ENCODE data around the gene EXOSC1.
"Not testable (repeated sequence)": the region's sequence is repeated elsewhere in the genome, so short reads cannot be mapped to it uniquely, and the experiment has no call there.

EXOSC1 gene

DNA sequence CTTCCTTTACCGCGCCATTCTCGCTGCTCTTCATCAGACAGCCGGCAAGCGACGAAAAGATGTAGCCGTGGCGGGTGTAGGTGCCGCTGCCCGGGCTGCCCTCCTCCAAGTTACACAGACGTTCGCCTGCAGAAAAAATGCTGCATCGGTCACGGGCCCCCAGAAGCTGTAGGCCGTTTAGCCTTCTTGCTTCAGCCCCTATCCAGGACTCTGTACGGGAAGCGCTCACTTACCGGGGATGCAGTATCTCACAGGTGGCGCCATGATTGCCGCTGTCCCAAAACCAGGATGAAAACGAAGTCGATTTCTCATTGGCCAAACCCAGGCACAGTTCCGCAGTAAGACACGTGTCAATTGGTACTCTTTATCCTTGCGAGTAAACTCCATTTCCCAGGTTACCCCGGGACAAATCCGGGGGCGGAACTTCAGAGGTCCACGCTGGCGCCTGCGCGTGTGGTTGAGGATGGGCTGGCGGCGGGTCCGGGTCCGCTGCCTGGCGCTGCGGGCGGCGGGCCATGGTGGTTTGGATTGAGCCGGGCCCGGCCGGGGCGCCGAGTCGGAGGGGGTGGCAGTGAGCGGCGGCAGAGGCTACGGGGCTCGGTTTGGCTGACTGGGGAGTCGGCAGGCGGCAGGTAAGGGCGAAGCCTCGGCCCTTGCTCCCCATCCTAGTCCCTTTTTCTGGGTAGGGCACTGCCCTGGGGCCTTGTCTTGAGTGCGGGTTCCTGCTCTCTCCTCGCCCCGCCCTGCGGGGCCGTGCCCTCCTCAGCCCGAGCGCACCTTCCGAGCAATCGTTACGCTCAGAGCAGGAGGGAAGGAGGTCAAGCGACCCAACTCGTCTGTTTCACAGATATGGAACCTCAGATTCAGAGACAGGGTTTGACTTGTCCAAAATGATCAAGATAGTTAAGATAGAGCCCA lies at the start of gene EXOSC1, which contains the start of gene ZDHHC16:
EXOSC1 (minus strand) TSS at position 285 of the 918 bp plus-strand sequence; CDS start at position 264, 21 bp downstream.
ZDHHC16 (plus strand) TSS at position 454 of the 918 bp plus-strand sequence. CDS start 5,501 bp downstream, outside the sequence.
- DNase-seq = peak; percentile 94

GRCh38 chr10:97494863-97495506 lies 49.2 kb upstream of the EXOSC1 start:
- DNase-seq = no peak

DNA sequence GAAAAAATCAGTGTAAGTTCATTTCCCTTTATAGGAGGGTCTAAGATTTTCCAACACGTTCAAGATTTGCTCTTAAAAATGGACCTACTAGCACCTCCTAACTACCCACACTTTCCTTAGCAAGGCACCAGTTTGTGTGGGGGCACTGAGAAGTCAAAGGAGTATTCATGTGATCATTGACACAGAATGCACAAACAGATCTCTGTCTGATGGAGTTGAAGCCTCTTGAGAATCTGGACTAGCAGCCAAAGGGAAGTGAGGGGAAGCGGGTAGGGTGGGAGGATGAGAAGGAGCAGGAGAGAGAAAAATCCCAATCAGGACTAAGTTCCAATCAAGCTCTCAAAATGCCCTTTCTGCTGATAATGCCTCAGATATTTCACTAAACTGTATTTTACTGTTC lies 48.3 kb upstream of the EXOSC1 start:
- no peak for DNase-seq

- peak; percentile 21 for DNase-seq
Measured at GRCh38 chr10:97490592-97490991, 44.8 kb upstream of the EXOSC1 start.

DNA sequence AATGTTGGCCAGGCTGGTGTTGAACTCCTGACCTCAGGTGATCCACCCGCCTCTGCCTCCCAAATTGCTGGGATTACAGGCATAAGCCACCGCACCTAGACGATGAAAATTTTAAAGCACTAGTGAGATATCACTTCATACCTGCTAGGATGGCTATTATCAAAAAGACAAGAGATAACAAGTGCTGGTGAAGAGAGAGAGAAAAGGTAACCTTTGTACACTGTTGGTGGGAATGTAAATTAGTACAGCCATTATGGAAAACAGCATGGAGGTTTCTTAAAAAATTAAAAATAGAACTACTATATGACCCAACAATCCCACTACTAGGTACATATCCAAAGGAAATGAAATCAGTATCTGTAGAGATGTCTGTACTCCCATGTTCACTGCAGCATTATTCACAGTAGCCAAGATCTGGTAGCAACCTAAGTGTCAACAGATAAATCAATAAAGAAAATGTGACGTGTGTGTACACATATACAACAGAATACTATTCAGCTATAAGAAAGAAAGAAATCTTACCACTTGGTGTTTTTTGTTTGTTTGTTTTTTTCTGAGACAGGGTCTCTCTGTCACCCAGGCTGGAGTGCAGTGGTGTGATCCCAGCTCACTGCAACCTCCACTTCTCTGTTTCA lies 40.0 kb upstream of the EXOSC1 start:
- DNase-seq = no peak

GRCh38 chr10:97483921-97484320 lies 38.1 kb upstream of the EXOSC1 start:
- no peak for DNase-seq

GRCh38 chr10:97483506-97483905 lies 37.7 kb upstream of the EXOSC1 start:
- DNase-seq = no peak

GRCh38 chr10:97482381-97482780 lies 36.6 kb upstream of the EXOSC1 start:
- DNase-seq = no peak

GRCh38 chr10:97481071-97481470 lies 35.3 kb upstream of the EXOSC1 start:
- DNase-seq = no peak

GRCh38 chr10:97479939-97480338 lies 34.1 kb upstream of the EXOSC1 start:
- DNase-seq = no peak

DNA sequence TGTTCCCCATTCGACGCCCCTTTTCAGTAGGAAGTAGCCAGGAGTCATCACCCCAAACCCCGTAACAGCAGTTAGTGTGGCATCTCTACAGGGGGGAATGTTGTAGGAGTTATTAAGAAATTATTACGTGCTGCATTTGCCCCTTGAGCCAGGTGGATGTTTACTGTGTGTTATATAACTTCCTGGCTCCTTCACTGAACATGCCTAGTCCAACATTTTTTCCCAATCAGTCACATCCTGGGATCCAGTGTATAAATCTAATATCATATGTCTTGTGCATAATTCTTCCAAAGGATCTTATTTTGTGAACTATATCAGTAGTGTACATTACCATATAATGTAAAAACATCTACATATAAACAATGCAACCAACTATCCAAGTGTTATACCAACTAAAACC lies 33.6 kb upstream of the EXOSC1 start:
- DNase-seq = not testable (repeated sequence)

DNA sequence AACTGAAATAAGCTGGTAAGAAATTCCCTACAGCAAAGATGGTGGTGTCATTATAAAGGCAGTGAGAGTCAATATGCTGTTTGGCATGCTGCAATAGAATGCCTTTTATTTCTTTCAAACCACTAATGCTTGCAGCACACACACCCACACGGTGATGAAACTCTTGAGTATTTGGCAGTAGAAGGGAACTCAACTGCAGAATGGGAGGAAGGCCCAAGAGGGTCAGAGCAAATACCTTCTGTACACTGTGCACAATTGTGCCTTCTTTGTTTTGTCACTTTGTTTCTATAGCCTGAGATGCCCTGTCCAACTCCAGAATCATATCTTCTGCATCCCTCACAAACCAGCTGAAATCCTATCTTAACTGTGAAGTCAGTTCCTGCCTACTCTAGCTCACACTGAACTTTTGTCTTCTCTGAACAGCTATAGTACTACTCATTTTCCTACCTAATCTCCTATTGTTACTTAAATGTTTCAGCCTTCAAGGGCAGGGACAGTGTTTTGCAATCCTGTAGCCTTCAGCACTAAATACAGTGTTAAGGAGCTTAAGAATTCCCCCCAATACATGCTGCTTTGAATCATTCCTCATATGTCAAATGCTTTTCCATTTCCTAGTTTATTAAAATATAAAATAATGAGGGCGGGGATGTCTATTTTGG lies 30.3 kb upstream of the EXOSC1 start:
- no peak for DNase-seq

DNA sequence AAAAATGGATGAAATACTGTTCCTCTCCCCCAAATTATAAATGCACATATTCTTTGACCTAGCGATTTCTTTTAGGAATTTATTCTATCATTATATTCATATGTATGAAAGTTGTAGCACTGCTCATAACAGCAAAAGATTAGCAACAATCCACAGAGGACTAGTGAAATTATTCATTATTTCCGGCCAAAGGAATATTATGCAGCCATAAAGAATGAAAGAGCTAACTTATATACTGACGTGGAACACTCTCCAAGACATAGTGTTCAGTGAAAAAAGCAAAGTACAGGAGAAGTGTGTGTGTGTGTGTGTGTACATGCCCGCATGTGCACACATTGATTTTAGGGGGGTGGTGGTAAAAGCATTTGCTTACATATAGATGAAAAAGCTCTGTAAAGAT lies 29.1 kb upstream of the EXOSC1 start:
- no peak for DNase-seq

DNA sequence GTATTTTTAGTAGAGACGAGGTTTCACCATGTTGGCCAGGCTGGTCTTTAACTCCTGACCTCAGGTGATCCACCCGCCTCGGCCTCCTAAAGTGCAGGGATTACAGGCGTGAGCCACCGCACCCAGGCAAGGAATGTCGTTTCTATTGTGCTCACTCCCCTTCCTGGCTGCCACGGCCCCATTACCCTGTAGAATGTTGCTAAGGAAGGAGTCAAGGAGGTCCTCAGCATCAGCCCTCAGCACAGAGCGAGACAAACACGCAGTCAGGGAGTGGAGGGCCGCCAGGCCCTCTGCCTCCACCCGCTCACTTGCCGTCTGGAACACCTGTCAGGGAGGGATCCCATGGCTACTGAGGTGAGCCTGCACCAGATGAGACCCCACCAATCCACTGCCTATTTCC lies 23.0 kb upstream of the EXOSC1 start:
- DNase-seq = not testable (repeated sequence)

DNA sequence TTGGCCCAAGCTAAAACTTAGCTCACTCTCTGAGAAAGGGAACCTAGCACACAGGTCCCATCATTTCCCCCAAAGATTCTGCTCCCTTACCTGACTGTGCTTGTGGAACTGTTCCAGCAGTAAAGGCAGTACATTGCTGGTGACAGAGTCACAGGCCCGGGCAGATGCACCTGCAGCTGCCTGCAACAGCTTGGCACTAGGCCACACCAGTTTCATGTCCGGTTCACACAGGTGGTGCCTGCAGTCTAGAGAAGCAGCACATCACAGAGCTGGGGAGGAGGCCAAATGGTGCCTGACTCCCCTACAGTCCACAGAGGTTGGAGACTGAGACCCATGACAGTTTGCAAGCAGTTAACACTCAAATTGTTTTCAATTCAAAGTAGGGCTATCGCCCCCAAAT lies 22.4 kb upstream of the EXOSC1 start:
- no peak for DNase-seq

DNA sequence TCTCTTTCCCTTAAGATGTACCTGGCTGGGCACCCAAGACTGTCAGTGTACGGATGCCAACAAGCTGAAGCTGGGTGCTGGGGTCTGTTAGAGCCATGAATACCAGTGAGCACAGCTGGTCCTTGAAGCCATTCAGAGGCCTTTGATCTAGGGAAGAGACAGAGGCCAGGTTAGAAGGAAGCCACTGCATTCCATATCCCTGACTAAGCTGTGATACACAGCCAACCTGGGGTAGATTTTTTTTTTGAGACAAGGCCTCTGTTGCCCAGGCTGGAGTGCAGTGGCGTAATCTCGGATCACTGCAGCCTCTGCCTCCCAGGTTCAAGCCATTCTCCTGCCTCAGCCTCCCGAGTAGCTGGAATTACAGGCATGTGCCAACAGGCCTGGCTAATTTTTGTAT lies 20.9 kb upstream of the EXOSC1 start:
- no peak for DNase-seq

- DNase-seq = no peak
Measured at GRCh38 chr10:97465982-97466381, 20.2 kb upstream of the EXOSC1 start.

DNA sequence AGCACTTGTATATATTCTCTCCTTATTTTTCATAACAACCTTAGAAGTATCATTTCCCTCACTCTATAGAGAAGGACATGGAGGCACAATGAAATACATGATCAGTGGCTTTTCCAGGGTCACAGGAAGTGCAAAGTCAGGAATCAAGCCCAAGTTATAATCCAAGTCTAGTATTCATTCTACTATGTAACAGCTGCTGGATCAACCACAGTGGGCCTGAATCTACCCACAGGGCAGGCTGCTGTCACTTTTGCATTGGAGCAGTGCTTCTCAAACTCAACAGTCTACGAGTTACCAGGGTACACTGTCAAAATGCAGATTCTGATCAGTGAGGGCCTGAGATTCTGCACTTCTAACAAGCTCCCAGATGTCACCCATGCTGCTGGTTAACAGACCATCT lies 18.4 kb upstream of the EXOSC1 start:
- DNase-seq = no peak

GRCh38 chr10:97463363-97464132 lies 17.7 kb upstream of the EXOSC1 start:
- DNase-seq = peak; percentile 37

DNA sequence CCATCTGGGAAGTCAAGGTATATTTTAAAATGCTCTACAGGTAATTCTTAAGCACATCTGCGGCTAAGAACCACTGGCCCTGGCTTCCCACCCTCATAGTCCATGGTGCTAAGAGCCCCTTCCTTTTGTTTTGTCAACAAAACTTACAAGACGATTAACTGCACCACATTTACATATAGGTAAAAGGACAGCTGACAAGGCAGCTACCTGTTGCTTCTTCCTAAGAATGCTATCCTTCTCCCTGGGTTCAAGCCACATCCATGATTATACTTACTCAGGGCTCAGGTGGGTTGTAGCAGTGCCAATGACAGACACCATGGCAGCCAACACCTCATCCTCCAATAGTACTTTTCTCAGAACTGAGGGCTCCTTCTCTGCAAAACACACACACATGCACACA lies 16.5 kb upstream of the EXOSC1 start:
- DNase-seq = no peak

- no peak for DNase-seq
Measured at GRCh38 chr10:97459933-97460332, 14.1 kb upstream of the EXOSC1 start.

DNA sequence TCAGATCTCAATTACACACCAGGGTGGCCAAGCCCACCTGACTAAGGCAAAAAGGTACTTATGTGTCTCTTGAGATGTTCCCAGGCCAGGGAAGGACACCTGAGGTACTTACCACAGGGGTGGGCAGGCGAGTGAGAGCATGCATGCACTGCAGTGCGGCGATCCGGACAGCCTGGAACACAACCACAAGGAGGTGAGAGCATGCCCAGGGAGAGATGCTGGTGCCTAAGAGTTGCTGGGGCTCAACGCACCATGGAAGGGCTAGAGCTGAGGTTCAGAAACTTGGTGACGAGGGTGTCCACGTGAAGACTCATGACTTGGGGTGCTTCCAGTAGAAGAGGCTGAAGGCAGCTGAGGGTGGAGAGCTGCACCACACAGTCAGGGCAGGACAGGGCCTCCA lies 13.3 kb upstream of the EXOSC1 start:
- DNase-seq = no peak

All from NCI-H1694 treated with DMSO at 0.1 percent for 48 hours (cell line).